Left lung (tissue), 10 donors: ENCODE data around the gene WDR48. TPM values are rescaled to one million over a fixed set of nuclear protein-coding genes. Genes with fewer than 3 reads are reported as not detected.

Experiments
- ATAC-seq: fragments of 200-7000 bp; cut with Tn5 transposase; one replicate; pipeline ENCODE4 v1.9.1; 2020; ENCODE audit warnings: moderate library complexity
- DNase-seq, 4 donors: peaks; one replicate each; pipeline ENCODE4 v3.0.0-alpha.2; 2013 to 2020
- H3K27ac ChIP-seq, 2 donors: fragments of 200-600 bp; sonication (generic) in 1 of 2; one replicate each; pipeline versions ENCODE4 v1.5.0 to v1.8.0; 2020 to 2021
- H3K27me3 ChIP-seq, 2 donors: fragments of 200-600 bp; sonication (generic) in 1 of 2; one replicate each; pipeline versions ENCODE4 v1.5.0 to v1.8.0; 2020 to 2021
- H3K36me3 ChIP-seq, 2 donors: fragments of 200-600 bp; sonication (generic) in 1 of 2; one replicate each; pipeline versions ENCODE4 v1.5.0 to v1.8.0; 2020 to 2021
- H3K4me1 ChIP-seq, 2 donors: fragments of 200-600 bp; one replicate each; pipeline ENCODE4 v1.8.0; 2021
- H3K4me3 ChIP-seq, 2 donors: fragments of 200-600 bp; sonication (generic) in 1 of 2; one replicate each; pipeline versions ENCODE4 v1.5.0 to v1.8.0; 2020 to 2021; ENCODE audit warnings: mild to moderate bottlenecking in 1 of 2
- H3K9me3 ChIP-seq, 2 donors: fragments of 200-600 bp; sonication (generic) in 1 of 2; one replicate each; pipeline versions ENCODE4 v1.5.0 to v1.8.0; 2020 to 2021
- CTCF ChIP-seq, 2 donors: fragments of 200-600 bp; sonication (generic) in 1 of 2; IDR thresholded peaks; one replicate each; pipeline versions ENCODE4 v1.5.0 to v1.8.0; 2021; ENCODE audit warnings: antibody characterized with exemption in 2 of 2
- intact Hi-C, 2 donors: fragments of 100-400 bp; cut with DNase I; formaldehyde crosslinking; loops; one replicate each; pipeline versions ENCODE4 v1.11.2 to v1.14.2; 2022
- polyA plus RNA-seq, 6 donors: library from polyadenylated mRNA; unstranded; fragments of 120-200 nt; gene quantifications; one replicate each; pipeline ENCODE4 v1.2.1, GENCODE V29; 2013; ENCODE audit not compliant: insufficient read length in 6 of 6
- total RNA-seq, 2 donors: library from RNA; stranded (reverse); fragmentation: NEBNext Ultra II Directional; extraction: Animal tissue kit (Norgen Biotek cat#: 25700); gene quantifications; one replicate each; pipeline ENCODE4 v1.2.1, GENCODE V29; 2021
- donor health status: DM: no; HTN: yes; CAD: no.
- donor health status: DM: no; HTN: no; CAD: no.

The WDR48 gene
- total and polyA plus RNA-seq, 8 donors, result 25.1 to 89.8 (median 67.7) TPM

- Histone ChIP-seq H3K4me1 (peaks cover 29 to 88% of the 10 kb centered on the region in 2 donors), H3K27ac (peak overlapping the region; percentile 60 to 65), H3K36me3 (peaks cover 0 to 90% of the 10 kb centered on the region in 2 donors), H3K27me3 (no peaks in the 10 kb centered on the region), H3K4me3 (no peak overlapping the region), H3K9me3 (no peaks in the 10 kb centered on the region)
- DNase-seq, result peak in 3 of 4 donors; percentile 81 to 90 (median 82)
- TF ChIP-seq CTCF (IDR thresholded peaks at IDR 0.05), result no peak
- intact Hi-C loops, result no loop called here
- ATAC-seq, result peak; percentile 80
Measured at GRCh38 chr3:39141171-39141995, 89.6 kb downstream of the WDR48 start.

GRCh38 chr3:39142067-39142466 lies 90.3 kb downstream of the WDR48 start:
- no peak for ATAC-seq
- no peak for DNase-seq
- no peak for TF ChIP-seq CTCF (IDR thresholded peaks at IDR 0.05)
- H3K4me1 ChIP-seq, result peaks cover 34 to 88% of the 10 kb centered on the region in 2 donors
- no peaks in the 10 kb centered on the region for H3K9me3 ChIP-seq
- no peak overlapping the region for H3K4me3 ChIP-seq
- H3K27me3 ChIP-seq, result no peaks in the 10 kb centered on the region
- H3K36me3 ChIP-seq, result peaks cover 0 to 86% of the 10 kb centered on the region in 2 donors
- peak overlapping the region; percentile 60 to 65 for H3K27ac ChIP-seq
- intact Hi-C loops, result no loop called here

DNA sequence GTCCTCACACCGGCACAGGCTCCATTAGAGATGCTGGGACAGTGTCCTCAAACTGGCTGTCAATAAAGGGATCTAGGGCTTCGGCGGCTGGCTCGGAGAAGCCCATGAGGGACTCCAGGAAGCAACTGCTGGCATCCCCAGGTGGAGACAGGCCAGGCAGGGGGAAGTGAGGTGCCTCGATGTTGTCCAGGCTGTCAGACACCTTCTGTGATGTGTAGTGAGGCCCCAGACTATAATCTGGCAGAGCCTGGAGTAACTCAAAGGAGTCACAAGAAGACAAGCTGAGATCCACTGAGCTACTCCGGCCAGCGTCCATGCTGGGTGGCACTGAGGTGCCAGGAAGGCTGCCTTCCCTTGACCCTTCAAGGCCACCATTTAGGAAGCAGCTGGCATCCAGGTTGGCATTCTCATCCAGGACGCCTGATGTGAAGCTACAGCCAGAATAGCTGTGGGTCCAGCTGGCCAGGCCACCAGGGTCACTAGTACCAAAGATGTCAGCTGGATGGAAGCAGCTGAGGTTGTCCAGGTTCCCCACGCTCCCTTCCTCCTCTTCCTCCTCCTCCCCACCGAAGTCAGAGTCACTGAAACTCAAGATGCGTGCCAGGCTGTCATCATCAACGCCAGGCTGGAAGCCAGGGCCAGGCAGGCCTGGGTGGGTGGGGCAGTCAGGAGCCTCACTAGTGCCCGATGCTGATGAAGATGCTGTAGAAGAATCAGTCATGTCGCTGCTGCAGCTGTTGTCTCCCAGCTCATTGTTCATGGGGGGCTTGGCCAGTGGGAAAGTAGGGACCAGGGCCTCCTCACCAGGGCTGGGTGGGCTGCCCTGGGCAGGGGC lies 91.5 kb downstream of the WDR48 start:
- ATAC-seq (no peak), DNase-seq (no peak)
- Histone ChIP-seq H3K27me3 (no peaks in the 10 kb centered on the region), H3K36me3 (peaks cover 0 to 76% of the 10 kb centered on the region in 2 donors), H3K4me3 (no peak overlapping the region), H3K27ac (no peak overlapping the region), H3K4me1 (peaks cover 46 to 96% of the 10 kb centered on the region in 2 donors), H3K9me3 (no peaks in the 10 kb centered on the region)
- intact Hi-C loops, result no loop called here
- TF ChIP-seq CTCF (IDR thresholded peaks at IDR 0.05), result no peak

- no peak overlapping the region for H3K4me3 ChIP-seq
- H3K4me1 ChIP-seq, result peaks cover 55 to 99% of the 10 kb centered on the region in 2 donors
- ATAC-seq, result no peak
- no peak for TF ChIP-seq CTCF (IDR thresholded peaks at IDR 0.05)
- peaks cover 0 to 68% of the 10 kb centered on the region in 2 donors for H3K36me3 ChIP-seq
- no peaks in the 10 kb centered on the region for H3K9me3 ChIP-seq
- H3K27me3 ChIP-seq, result no peaks in the 10 kb centered on the region
- H3K27ac ChIP-seq, result no peak overlapping the region
- intact Hi-C loops, result no loop called here
- no peak for DNase-seq
Measured at GRCh38 chr3:39144095-39144747, 92.4 kb downstream of the WDR48 start.
